ENCODE measurements around the gene MRPS11.
"Not testable (repeated sequence)": the region's sequence is repeated elsewhere in the genome, so short reads cannot be mapped to it uniquely, and the experiment has no call there.

Gene MRPS11

DNA sequence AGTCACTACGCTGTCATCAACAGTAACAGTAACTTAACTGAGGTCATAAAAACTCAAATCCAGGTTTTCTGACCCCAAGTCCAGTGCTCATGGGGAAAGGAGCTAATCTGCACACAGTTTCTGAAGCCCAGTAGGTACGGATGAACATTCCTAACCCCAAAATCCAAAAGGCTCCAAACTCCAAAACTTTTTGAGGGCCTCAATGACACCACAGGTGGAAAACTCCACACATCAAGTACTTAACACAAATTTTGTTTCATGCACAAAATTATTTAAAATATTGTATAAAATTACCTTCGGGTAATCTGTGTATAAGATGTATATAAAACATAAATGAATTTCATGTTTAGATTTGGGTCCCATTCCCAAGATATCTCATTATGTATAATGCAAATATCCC, 10.8 kb upstream of the MRPS11 start:
- no peak for DNase-seq

DNA sequence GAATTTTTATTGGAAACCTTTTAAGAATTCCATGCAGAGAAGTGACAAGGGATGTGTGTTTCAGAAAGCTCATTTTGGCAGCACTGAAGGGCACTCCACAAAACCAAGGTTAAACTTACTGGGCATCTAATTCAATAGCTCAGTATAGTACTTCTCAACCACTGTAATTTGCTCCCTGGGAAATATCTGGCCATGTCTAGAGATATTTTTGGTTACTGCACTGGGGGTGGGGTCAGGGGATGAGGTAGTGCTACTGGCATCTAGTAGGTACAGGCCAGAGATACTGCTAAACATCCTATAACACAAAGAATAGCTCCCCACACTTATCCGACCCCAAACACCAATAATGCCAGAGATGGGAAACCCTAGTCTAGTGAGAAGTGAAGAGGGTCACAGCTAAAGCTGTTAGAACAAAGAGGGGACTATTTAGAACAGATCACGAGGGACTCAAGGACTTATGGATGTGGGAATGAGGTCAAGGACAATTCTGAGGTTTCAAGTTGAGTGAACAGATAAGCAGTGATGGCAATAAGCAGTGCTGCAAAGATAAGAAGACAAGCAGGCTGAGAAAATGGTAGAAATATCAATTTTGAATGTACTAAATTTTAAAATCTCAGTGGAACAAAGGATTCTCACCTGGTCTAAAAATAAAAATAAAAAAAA, 3.5 kb upstream of the MRPS11 start:
- no peak for DNase-seq

- no peak for DNase-seq
These were observed 1.8 kb upstream of the MRPS11 start for GRCh38 chr15:88465633-88466224.

DNA sequence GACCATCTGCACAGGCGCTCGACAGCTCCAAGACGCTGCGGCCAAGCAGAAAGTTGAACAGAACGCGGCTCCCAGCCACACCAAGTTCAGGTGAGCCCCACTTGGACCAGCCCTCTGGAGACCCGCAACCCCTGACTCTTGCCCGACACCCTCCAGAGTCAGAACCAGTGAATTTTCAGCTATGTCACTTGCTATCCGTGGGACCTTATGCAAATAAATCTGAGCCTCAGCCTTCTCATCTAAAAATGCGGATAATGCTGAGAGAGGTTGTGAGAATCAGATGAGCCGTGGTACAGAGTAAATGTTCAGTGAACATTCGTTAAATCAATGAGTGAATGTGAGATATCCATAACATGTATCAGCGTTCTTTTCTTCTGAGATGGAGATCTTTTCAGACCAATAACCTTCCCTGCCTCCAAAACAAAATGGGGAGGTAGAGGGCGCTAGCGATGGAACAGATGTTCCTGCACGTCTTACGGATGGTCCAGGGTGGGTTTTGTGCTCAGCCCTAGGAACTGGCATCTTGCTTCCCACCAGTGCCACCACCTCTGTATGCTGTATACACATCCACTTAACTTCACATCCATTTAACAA, 524 bp downstream of the MRPS11 start:
- peak in 1 of 2 experiments; percentile 17 for DNase-seq

- DNase-seq, result not testable (repeated sequence)
These were observed 1.2 kb downstream of the MRPS11 start for GRCh38 chr15:88468721-88469120.

DNA sequence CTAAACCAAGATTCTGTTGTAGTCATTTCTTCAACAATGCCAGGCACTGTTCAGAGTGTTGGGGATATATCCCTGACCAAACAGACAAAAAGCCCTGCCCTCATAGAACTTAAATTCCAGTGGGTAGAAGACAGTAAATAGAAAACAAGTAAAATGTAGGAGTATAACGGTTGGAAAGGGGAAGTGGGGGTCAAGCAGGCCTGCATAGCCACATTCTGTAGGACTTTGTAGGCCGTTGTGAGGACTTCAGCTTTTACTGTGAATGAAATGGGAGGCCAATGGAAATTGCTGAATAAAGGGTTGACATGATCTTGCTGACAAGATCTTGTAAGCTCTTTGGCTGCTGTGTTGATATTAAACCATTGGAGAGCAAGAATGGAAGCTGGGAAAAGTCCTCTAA, 1.8 kb downstream of the MRPS11 start:
- DNase-seq, result no peak

DNA sequence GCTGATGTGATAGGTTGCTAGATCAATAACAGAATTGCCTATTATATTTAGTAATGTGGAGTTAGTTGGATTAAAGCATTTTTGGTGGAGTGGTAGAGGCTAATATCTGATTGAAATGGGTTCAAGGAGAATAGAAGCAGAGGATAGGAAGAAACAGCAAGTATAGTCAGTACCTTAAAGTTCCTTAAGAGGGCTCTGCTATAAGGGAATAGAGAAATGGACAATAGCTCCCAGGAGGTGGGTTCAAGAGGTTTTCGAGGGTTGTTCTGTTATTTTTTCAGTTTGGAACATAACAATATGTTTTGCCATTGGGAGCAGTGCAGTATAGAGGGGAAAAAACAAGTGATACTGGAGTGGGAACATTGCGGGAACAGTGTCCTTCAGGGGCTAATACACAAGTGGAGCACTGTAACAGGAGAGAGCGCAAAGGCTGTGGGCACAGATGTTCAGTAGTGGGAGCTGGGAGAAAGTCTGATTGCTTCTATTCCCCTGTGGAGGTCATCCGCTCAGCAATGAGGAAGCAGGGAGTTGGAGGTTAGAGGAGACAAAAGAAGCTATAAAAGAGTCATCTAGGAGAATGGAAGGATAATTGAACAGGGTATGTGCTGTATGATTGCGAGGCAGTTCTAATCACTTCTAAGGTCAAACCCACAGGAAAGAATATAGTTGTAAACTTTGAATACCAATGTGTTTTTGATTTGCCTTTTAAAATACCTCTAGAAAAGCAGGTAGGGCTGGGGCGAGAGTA, 3.3 kb downstream of the MRPS11 start:
- peak; percentile 19 to 37 for DNase-seq

GRCh38 chr15:88472225-88472624, 4.7 kb downstream of the MRPS11 start:
- no peak for DNase-seq

DNA sequence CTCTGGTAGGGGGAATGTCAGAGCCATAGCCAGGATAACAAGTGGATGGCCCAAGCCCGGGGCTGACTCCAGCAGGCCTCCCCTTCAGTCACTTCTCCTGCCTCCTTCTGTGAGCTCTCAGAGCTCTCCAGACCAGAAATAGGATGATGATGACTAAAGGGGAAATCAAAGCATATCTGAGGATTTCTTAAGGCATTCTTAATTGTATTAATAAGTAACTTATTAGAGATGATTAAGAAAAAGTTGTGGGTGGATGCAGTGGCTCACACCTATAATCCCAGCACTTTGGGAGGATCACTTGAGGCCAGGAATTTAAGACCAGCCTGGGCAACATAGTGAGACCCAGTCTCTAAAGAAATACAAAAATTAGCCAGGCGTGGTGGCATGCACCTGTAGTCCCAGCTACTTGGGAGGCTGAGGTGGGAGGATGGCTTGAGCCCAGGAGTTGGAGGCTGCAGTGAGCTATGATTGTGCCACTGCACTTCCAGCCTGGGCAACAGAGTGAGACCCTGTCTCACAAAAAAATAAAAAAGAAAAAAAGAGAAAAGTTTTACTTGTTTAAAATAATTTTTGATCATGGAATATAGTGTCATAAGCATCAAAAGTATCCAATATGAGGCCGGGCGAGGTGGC, 6.3 kb downstream of the MRPS11 start:
- DNase-seq, result not testable (repeated sequence)

DNA sequence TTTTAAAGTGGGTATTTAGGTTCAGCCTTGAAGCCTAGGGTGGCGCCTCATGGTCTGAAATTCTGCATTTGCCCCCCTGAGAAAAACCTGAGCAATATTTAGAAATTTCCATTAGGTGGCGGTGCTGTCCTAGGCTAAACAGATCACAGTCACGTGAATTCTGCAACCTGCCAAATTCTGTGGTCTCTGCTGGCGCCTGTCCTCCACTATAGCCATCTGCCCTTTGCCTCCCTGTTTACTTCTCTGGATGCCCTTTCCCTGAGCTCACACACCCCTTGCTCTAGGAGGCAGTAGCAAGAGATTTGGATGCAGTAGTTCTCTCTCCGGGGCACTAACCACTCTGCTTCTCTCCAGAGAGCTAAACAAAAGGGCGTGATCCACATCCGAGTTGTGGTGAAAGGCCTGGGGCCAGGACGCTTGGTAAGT, 9.1 kb downstream of the MRPS11 start:
- peak; percentile 61 to 70 for DNase-seq

DNA sequence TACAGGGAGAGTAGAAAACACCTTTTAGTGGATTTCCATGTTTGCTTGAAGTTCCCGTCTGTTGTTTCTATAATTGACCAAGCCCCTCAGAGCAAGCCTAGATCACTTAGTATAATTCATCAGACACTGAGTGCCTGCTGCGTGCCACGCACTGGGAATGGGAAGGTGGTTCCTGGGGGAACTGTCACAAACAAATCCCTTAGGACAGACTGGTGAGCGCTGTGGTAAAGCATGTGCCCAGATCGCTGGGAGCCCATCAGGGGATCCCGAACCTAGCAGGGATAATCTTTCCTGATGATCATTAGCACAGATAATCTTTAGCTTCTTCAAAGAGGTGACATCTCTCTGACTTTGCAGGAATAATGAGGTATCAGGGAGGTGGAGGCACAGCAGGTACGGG, 9.6 kb downstream of the MRPS11 start:
- no peak for DNase-seq

DNA sequence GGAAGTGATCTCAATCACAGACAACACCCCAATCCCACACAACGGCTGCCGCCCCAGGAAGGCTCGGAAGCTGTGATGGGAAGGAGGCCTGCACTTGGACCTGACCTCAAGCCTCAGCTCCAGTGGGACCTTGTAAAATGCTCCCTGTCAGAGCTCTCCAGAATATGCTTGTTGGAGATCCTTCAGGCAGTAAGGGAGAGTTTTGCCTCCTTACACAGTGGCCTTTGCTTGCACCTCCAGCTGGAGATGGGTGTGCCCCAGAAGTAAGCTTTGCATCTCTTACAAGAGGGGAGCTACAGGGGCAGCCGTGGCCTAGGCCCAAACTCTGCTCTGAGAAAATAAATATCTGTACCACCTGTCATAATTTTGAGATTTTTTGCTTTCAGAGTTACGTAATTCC, 10.4 kb downstream of the MRPS11 start:
- no peak for DNase-seq

GRCh38 chr15:88479169-88479568, 11.7 kb downstream of the MRPS11 start:
- no peak for DNase-seq

GRCh38 chr15:88480981-88481380, 13.5 kb downstream of the MRPS11 start:
- DNase-seq, result no peak

DNA sequence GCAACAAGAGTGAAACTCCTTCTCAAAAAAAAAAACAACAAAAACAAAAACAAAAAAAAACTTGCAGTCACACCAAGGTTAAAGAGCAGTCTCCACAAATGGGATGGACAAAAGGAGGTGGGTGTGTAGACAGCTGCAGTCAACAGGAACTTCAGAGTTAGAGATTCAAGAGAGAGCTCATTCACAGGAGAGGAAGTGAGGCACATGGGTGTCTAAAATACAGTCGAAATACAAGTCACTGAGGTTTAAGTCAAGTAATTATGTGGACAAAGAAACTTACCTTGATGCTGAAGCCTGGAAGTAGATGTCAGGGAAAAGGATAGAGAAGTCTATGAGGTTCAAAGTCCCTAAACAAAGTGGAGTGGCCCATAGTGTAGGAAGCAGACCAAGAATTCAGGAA, 14.8 kb downstream of the MRPS11 start:
- DNase-seq, result no peak

DNA sequence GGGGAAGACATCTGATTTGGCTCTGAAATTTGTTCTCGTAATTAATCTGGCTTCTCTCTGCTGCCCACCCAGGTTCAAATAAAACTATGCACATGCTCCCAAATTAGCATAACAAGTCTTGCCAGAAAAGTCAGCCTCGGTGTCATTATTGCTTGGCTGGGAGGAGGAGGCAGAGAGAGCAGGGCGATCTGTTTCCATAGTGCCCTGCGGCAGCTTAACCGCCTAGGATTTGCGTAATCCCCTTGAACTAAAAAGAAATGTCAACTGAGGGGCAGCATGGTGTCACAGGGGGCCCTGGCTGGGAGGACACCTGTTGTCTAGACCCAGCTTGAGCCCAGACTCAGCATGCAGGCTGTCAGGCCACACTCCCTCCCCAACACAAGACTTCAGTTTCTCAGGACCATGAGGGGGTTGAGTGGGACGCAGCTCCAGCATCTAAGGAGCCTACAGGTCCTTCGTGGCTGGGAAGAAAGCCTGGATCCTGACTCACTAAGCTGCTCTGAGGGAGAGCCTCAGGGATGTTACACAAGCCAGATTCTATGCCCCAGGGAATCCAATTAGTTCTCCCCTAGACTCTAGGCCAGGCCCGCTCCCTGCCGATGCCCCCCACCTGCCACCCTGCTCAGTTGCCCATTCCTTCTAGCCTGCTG, 17.3 kb downstream of the MRPS11 start:
- no peak for DNase-seq

DNA sequence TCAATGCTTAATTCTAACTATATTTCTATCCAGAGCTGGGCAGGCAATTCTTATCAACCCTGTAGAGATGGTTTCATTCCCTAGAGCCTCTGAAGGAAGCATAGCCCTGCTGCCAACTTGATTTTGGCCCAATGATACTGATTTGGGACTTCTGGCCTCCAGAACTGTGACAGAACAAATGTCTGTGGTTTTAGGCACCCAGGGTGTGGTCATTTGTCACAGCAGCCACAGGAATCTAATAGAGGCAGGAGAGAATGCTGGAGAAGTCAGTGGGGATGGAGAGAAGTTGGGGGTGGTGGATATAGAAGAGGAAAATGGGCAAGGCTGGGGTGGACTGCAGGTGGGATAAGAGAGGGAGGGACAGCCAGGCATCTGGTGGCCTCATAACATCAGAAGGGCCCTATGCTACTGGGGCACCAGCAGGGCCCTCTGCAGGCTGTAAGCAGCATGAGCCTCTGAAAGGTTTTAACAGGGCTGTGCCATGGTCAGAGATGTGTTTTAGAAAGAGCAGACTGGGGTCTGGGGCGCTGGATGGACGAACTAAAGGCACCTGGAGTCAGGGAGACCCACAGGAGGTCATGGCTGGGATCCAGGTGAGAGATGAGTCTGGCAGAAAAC, 19.8 kb downstream of the MRPS11 start:
- DNase-seq, result no peak

- DNase-seq, result no peak
These were observed 20.5 kb downstream of the MRPS11 start for GRCh38 chr15:88487796-88488523.

GRCh38 chr15:88489321-88489720, 21.8 kb downstream of the MRPS11 start:
- no peak for DNase-seq

GRCh38 chr15:88490036-88490435, 22.5 kb downstream of the MRPS11 start:
- no peak for DNase-seq

DNA sequence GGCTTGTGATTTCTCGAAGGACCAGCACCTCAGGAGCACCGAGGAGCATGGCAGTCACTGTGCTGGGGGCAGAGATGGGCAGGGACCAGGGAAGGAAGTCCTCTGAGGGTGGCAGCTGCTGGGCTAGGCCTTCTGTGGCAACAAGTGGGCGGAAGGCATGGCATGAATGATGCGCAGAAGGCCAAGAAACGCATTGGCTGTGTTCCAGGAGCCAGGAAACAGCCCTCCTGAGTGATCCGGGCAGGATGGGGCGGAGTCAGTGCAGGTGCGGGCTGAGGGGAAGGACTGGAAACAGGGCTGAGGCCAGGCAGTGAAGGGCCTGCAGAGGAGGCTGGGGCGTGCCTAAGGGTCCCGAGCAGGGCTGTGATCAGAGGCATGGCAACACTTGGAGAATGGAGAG, 23.6 kb downstream of the MRPS11 start:
- DNase-seq, result no peak

GRCh38 chr15:88493844-88494243, 26.3 kb downstream of the MRPS11 start:
- no peak for DNase-seq

All from Kasumi-1 (cell line).